GM21360 (cell line): Measurements from ENCODE around the gene TMEM59L.
A peak's percentile ranks its signal among the peaks of the same experiment; 100 is the strongest.

Experiments
- ATAC-seq: cut with Tn5 transposase; IDR thresholded peaks from one replicate; pipeline ENCODE4 v1.9.1; 2021; ENCODE audit warnings: mild to moderate bottlenecking, moderate library complexity; ENCODE audit not compliant: unreplicated experiment

TMEM59L gene

DNA sequence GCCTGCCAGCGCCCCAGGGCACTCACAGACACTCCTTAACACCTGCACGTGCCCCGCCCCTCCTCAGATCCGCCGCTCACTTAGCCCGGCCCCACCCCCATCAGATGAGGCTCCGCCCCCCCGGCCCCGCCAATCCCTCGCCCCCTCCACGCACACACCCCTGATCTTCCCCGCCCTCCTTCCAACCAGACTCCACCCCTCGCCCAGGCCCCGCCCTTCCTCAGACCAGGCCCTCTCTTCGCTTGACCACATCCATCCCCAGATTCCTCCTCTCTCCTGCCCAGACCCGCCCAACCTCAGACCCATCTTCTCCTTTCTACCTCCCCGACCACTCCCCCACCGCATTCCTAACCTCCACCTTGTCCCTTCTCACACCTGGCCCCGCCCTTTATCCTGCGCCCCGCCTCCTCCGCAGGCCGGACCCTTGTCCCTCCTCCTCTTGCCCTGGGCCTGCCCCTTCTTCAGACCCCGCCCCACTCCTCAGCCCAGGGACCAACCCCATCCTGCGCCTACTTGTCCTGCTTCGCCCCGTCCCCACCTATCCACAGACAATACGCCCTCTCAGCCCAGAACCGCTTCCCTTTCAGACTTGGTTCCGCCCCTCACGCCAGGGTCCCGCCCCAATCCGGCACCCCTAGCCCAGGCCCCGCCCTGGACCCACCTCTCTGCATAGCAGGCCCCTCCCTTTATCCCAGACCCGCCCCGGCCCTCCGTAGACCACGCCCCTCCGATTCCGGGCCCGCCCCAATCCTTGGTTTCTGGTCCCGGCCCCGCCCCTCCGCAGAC is 23.7 kb downstream of the TMEM59L start:
- peak; percentile 80 for ATAC-seq

DNA sequence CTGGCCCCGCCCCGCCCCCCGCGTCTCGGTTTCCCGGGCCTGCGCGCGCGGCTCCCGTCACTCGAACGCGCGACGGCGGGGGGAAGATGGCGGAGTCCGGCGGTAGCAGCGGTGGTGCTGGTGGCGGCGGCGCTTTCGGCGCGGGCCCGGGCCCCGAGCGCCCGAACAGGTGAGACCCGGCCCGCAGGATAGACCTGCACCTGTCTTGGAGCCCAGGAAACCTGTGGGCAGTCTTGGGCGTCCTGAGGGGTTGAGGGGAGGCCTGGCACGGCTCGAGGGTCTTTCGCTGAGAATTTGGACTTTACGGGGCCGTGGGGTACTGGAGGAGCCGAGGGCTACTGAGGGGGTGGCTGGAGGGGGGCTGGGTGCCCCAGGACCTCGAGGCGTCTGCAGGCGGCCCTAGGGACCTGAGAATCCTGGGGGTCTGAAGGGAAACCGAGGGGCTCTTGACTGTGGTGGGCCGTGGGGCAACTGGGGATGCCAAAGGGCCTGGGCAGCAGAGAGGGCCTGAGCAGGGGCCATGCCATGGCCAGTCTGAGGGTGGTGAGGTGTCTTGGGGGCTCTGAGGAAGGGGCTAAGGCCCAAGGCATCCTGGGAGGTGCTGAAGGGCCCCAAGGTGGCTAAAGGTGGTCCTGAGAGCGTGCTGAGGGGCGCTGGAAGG is 24.4 kb downstream of the TMEM59L start, which contains the start of gene KLHL26:
TSS of gene KLHL26 (plus strand) at position 60 of the 661 bp plus-strand sequence. CDS start at position 87, 27 bp downstream.
- no peak for ATAC-seq

DNA sequence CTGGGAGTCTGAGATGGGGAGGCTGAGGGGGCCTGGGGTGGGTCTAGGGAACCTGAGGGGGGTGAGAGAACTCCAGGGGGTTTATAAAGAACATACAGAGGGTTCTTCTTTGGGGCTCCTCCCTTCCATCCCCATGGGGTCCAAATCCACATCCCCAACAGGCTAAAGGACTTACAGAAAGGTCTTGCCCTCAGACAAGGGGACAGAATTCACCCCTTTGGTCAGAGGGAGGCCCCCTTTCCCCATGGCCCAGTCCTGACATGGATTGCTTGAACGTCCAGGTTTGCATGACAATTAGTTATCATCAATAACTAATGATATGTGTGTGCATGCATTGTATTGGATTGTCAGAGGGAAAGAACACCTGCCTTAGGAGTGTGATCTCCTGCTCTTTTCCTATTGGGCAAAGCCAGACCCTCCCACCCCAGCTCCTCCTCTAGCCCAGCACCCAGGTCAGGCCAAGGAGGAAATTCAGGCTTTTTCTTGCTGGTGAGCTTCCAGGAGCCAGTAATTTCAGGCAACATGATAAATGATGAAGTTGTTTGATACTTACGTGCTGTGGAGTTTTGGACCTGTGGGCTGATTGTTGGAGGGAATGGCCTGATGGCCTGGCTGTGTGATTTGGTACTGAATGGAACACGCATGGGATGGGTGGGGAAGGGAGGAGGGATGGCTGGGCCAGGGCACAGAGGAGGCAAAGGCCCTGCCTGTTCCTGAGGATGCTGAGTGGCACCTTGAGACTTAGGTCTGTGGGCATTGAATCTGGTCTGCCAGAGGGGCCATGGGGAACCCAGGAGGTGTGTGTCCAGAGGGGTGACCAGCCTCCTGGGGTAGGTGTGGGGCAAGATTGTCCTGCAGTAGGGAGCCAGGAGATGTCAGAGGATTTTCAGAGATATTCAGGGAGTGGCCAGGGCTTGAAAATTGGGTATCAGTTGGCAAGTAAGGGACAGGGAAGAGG is 25.3 kb downstream of the TMEM59L start:
- no peak for ATAC-seq

DNA sequence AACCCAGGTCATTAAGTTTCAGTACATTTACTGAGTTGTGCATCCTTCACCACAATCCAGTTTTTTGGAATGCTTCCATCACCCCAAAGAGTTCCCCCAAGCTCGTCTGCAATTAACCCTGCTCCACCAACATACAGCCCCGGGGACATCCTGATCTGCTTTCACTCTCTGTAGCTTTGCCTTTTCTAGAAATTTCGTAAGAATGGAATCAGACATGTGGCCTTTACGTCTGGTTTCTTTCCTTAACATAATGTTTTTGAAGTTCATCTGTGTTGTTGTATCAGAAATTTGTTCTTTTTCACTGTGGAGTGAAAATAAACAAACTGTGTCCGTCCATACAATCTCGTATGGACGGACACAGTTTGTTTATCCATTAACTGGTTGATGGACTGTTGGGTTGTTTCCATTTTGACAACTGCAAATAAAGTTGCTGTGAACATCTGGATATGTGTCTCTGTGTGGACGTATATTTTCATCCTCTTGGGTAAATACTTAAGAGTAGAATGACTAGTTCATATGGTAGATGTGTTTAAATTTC is 27.1 kb downstream of the TMEM59L start:
- ATAC-seq: no peak

DNA sequence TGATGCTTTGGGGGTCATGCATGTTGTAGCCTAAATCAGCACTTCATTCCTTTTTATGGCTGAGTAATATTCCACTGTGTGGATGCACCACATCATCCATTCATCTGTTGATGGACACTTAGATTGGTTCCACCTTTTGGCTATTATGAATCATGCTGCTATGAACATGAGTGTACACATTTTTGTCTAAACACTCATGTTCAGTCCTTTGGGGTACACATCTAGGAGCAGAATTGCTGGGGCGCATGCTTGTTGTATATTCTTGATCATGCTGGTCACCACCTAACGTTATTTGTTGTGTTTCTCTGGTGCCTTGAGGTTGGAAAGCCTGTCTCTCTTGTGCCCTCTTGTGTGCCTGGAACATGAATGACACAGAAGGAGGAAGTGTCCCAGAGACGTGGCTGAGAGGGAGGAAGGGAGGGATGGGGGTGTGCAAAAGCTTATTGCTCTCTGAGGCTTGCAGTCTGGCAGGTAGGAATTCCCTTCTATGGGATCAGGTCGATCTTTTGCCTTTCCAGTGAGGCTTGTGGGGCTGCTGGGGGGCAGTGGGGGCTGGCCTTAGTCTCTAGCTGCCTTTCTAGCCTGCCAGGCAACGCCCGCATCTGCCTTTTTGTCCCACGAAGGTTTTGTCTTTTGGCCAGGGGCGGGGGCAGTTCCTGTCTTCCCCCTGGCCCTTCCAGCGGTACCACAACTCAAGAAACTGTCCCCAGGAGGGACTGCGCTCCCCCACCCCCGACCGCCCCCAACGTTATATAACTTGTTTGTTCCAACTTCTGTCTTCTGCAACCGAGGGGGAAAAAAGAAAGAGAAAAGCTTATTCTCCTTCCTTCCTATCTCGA is 31.7 kb downstream of the TMEM59L start:
- ATAC-seq: no peak

DNA sequence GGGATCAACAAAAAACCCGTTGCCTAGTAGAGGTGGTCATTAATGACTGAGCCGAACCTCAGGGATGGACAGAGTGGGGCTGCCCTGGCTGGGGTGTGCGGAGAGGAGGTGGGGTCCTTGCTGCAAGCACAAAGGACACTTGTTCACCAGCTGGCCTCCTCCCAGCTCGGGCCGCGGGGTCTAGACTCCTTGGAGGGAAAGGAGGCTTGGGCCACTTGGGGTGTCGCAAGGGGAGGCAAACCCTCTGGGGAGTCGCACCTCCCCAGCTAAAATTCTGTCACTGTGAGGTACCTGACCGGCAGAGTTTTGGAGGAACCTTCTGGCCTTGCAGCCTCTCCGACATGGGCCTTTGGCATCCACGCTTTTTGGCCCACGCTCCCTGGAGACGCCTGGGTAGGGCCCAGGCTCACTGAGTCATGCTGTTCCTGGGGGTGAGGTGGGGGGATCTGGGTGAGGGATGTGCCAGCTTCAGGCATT is 32.4 kb downstream of the TMEM59L start:
- ATAC-seq: no peak

DNA sequence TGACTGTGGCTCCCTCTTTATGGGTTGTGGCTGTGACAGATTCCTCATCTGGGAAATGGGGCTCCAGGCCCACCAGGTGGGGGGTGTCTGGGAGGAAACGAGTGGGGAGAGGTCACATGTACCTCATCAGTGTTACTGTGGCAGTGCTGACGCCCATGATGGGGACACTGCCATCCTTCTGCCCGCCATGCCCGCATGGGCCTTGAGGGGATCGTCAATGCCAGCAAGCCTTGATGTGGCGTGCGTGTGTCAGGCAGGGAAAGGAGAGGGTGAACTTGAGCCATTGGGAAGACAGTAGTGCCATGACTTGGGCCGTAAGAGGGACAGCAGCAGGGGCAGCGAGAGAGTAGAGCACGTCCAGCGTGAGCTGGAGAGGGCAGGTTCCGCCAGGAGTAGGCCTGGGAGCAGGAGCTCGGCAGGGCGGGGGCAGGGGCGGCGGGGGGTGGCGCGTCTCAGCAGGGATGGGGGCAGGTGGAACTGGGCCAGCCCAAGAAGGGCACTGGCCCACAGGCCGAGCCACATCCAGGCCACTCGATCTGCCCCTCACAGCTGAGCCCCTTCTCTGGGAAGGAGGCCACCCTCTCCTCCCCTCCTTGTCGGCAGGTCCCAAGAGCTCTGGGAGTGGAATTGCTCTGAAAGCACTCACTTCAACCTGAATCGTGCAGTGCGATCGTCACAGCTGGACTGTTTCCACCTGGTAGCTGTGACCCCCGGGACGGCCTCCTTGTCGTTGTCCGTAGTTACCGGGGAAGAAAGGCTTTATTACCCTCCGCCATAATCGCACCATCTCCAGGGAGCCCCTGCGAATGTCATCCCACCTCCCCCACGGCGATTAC is 34.1 kb downstream of the TMEM59L start:
- no peak for ATAC-seq

DNA sequence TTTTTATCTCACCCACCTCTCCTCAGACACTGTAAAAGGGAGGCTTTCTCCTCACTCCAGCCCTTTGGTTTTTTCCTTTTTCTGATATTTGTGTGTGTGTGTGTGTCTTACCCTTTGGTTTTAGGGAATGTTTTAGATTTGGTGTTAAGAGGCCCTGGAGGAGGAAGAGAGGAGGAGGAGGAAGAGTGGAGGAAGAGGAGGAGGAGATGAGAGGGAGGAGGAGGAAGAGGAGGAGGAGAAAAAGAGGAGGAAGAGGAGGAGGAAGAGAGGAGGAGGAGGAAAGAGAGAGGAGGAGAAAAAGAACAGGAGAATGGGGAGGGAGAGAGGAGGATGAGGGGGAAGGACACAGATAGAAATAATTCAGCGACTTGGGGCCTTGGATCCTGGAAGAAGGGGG is 34.7 kb downstream of the TMEM59L start:
- ATAC-seq: no peak

DNA sequence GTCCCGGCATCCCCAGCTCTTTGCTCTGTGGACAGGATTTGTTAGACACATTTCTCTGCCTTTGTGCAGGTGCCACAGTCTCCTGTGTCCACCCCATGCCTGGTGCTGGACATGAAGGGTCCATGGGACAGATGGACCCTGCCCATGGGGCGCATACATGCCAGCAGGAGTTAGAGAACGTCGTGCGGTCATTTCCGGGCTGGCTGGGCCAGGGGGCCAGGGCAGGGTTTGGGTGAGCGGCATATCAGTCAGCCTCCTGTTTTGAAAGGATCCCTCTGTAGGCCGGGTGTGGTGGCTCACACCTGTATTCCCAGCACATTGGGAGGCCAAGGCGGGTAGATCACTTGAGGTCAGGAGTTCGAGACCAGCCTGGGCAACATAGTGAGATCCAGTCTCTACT is 35.1 kb downstream of the TMEM59L start:
- no peak for ATAC-seq

DNA sequence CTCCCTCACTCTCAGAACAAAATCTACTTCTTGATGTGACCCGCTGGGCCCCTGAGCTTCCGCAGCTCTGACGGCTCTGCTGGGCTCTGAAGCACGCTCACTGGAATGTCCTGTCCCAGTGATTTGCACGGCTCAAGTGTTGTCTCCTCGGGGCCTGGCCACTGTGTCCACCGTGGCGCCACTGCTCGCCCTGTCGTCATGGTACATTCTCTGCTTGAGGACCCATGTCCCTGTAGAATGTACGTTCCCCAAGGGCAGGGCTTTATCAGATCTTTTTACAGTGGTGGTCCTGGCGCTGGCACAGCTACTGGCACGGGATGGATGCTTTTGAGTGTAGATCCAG is 36.3 kb downstream of the TMEM59L start:
- no peak for ATAC-seq

DNA sequence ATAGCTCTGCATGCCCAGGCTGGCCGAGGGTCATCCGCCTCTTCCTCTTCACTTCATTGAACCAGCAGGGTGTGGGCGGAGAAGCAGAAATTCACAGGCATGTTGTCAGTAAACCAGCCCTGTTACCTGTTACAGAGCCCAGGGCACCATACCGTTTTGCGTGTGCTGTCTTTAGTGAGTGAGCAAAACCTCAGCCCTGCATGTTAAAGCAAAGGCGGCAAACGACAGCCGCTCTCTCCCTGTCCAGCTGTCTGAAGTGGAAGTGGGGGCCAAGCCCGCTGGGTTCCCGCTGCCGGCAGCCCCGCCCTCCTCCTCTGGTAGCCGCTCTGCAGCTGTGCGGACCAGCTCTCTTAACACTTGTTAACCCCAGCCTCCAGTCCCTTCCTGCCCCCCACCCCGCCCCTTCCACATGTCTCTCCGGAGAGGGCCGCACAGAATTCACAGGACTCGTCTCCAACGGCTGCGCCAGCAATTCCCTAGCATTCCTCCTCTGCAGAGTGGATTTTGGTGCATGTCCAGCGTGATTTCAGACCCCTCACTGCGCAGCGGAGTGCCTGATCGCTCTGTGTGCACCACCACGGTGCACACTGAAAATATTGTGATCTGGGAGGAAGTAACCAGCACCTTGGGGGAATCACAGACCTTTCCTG is 36.8 kb downstream of the TMEM59L start:
- ATAC-seq: no peak

DNA sequence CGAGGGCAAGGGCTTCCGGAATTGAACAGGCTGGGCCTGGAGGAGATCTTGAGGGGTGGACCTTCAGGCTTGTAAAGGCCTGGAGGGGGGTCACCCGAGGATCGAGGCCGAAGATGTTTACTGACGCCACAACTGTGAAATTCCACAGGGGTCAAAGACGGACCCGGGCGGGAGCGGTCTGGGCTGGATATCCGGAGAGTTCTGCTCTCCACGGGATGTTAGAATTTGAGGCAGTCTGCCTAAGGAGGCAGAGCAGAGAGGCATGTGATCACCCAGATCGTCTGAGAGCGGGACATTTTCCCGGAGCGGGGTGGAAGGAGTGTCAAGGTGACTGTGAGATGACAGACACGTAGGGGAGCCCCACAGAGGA is 37.3 kb downstream of the TMEM59L start:
- no peak for ATAC-seq

DNA sequence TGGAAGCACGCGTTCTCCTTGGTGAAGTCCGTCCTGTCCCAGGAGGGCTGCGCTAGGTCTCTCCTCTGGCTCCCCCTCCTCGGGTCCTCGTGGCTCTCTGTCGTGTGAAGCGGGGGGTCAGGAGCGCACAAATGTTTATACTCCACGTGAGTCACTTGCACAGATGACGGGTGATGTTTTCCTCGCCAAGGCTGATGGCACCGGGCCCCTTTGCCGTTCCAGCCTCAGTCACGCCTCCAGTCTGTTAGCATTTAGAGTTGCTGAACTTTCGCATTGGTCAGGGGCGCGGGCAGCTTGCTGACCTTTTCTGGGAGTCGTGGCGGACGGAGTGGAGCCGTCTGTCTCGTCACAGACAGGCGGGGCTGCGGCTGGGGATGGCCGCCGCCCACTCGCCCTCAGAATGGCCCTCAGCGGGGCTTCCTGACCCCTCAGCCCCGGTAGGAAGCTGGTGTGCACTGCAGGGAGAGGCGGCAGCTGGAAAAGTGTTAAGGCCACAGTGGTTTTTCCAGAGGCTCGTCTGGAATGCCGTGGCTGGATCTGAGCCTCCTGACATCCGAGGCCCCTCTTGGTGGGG is 37.9 kb downstream of the TMEM59L start:
- ATAC-seq: no peak

DNA sequence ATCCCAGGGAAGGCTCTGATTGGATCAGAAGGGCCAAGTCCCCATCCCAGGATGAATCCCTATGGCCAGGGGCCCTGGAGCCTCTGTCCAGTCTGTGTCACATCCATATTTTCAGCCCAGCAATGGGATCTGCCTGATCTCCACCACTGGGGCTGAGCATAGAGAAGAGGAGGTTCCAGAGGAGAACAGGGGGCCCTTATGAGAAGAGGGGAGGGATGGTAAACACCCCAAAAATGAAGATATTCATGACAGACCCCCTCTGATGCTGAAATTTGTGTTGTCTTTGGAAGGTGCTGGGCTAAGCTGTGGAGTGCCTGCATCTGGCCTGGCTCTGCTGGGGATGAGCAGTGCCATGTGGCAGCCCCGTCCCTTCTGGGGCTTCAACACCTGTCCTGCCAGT is 38.6 kb downstream of the TMEM59L start:
- no peak for ATAC-seq

DNA sequence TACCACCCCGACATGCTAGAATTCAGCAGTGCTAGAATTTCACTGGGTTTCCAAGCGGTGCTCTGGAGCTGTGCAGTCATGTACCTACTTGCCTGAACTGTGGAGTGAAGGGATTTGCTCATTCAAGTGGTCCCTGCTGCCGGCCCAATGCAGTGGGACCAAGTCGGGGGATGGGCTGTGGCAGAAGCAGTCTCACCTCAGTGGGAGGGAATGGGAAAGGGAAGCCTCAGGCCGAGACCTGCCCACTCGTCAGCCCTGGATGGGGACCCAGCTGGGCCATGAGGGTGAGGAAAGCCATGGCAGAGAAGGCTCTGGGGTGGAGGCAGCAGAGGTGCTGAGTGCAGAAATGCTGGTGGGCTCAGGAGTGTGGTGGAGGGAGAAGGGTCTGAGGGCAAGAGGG is 39.1 kb downstream of the TMEM59L start:
- ATAC-seq: no peak

DNA sequence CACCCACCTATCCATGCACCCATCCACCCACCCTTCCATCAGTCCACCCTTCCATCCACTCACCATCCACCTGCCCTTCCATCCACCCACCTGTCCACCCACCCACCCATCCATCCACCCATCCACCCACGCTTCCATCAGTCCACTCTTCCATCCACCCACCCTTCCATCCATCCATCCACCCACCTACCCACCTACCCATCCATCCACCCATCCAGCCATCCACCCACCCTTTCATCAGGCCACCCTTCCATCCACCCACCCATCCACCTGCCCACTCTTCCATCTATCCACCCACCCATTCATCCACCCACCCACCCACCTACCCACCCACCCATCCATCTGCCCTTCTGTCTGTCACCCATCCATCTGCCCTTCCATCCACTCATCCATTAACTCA is 41.2 kb downstream of the TMEM59L start:
- ATAC-seq: no peak

DNA sequence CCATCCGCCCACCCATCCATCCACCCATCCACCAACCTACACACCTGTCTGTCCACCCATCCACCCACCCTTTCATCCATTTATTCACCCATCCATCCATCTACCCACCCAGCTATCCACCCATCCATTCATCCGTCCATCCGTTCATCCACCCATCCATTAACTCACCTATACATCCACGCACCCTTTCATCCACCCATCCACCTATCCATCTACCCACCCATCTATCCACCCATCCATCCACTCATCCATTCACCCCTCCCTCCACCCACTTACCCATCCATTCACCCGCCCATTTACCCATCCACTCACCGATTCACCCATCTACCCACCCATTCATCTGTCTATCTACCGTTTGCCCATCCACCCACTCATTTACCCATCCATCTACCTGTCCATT is 41.8 kb downstream of the TMEM59L start:
- no peak for ATAC-seq

DNA sequence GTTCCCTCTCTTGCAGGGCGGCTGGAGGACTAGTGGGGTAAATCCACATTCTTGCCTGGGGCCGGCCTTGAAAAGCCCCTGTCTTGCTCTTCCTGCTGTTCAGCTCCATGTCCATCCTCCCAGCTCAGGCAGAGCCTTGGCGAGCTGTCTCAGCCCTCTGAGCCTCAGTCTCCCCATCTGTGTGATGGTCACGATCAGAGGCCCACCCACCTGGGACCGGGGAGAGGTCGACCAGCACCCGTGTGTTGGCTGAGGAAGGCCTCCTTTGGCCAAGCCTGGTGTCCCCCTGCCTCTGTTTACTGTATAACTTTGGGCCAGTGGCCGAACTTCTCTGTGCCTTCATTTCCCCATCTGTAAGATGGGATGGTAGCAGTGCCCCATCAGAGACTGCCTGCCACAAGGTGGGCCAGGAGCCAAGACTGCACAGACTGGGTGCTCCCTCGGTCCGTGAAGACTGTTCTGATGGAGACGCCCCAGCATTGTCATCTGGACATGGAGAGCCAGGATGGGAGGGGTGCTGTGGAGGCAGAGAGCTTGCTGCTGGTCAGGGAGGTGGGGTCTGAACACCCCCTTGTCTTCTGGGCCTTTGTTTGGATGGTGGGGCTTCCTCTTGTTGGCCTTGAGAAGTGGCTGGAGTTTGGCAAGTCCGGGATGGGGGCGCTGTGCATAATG is 42.6 kb downstream of the TMEM59L start:
- ATAC-seq: no peak
